ENCODE measurements around the gene SIDT1.
"Not testable (repeated sequence)": the region's sequence is repeated elsewhere in the genome, so short reads cannot be mapped to it uniquely, and the experiment has no call there.

Gene SIDT1

DNA sequence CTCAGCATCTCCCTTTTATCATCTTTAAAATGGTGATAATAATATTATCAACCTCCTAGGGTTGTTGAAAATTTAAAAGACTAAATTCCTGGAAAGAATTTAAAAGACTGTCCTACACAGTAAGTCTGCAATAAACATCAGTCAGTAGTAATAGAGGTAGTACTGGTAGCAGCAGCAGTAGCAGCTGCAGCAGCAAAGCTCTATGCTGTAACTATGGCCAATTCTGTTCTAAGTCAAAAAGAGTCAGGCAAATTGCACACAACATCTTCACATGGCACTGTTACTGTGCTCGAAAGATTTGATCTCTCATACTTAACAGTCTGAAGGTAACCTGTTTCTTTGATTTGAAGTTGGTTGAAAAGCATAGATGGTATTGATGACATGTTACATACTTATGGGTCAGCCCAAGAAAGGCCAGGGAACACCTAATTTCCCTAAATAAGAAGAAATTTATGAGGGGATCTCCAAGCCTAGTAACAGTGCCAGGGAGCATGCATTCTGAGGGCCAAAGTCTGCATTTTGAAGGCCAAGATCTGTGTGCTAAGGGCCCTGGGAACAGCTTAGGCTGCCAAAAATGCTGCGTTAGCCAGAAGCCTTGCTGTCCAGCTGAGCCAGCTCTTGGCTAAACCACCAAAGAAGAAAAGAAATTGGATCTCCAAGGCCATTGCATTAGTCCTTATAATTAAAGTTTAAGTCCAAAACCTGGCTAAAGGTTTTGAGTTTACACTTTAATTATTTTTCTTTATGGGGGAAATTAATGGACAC is 68.2 kb downstream of the SIDT1 start:
- peak; percentile 61 for DNase-seq

DNA sequence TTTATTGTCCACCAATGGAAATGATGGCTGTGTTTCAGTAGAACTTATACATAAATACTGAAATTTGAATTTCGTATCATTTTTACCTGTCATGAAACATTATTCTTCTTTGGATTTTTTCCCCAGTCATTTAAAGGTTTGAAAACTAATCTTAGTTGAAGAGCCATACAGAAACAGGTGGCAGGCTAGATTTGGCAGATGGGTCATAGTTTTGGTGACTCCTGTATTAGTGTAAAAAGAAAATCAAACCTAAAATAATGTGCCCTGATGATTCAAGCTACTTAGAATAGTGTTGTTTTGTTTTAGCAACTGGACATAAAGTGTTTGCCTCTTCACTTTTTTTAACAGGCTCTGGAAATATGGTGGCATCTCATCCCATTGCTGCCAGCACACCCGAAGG is 68.9 kb downstream of the SIDT1 start:
- DNase-seq: no peak

GRCh38 chr3:113602256-113602655 is 69.9 kb downstream of the SIDT1 start:
- DNase-seq: no peak

GRCh38 chr3:113602836-113603235 is 70.5 kb downstream of the SIDT1 start:
- DNase-seq: no peak

- no peak for DNase-seq
Measured at GRCh38 chr3:113606539-113607218, 74.3 kb downstream of the SIDT1 start.

- no peak for DNase-seq
Measured at GRCh38 chr3:113607219-113607596, 74.9 kb downstream of the SIDT1 start.

DNA sequence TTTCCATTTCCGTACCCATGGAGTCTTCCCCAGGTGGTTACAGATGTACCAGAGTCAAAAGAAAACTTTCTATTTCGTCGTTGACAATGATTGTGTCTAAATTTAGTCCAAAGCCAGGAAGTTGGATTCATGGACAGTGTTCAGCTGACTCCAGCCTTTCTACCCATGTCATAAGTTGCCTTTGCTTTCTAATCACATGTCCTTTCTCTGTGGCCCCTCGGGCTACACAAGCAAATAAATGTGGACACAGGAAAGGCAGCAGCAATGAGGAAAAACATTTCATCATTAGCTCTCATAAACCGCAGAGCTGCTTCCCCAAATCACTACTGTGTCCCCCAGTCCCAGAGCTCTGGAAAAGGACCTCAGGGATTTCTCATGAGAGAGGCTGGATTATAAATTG is 82.0 kb downstream of the SIDT1 start:
- DNase-seq: no peak

GRCh38 chr3:113615976-113616375 is 83.6 kb downstream of the SIDT1 start:
- DNase-seq: no peak

DNA sequence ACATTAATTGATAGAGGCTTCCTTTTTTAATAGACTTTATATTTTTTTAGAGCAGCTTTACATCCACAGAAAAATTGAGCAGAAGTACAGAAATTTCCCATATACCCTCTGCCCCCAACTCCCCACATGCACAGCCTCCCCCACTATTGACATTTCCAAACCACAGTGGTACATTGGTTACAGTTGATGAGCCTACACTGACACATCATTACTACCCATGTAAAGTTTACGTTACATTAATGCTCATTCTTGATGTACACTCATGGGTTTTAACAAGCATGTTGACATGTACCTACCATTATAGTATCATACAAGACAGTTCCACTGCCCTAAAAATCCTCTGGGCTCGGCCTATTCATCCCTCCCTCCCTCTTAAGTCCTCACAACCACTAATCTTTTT is 85.4 kb downstream of the SIDT1 start:
- no peak for DNase-seq

DNA sequence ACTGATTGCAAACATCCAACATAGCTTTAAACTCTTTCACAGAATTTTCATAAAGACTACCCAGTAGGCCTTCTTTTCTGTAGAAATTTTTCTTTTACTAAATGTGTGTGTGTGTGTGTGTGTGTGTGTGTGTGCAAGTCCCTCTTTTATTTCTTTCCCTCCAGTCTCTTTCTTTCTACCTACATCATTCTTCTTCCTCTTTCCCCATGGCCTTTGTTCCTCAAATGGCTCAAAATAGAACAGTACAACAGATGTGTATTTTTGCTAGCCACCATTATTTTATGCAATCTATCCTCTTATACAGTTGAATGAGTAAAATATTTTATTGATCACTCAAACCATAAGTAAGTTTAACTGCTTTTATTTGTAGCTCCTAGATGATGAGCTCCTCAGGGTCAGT is 87.7 kb downstream of the SIDT1 start:
- no peak for DNase-seq

DNA sequence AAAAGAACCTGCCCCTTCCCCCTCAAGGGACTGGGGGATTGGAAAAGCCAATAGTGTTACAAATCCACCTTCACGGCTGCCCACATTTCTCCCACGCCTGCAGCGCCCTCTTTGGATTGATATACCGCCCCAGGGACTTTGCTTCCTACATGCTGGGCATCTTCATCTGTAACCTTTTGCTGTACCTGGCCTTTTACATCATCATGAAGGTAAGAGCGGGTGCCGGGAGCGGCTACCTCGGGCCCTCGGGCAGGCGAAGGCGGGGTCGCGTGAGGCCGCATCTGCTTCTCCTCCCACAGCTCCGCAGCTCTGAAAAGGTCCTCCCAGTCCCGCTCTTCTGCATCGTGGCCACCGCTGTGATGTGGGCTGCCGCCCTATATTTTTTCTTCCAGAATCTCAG is 91.0 kb downstream of the SIDT1 start:
- DNase-seq: no peak

- DNase-seq: no peak
Measured at GRCh38 chr3:113623811-113624210, 91.5 kb downstream of the SIDT1 start.

DNA sequence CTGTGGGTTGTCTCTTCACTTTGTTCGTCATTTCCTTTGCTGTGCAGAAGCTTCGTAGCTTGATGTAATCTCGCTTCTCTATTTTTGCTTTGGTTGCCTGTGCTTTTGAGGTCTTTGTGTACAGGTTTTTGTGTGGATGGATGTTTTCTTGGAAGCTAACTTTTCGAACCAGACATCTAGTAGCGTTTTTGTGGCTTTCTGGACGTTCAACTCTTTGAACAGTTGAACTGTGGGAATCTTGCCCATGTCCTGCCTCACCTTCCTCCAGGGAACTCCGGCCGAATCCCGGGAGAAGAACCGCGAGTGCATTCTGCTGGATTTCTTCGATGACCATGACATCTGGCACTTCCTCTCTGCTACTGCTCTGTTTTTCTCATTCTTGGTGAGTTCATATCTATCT is 93.5 kb downstream of the SIDT1 start:
- no peak for DNase-seq

GRCh38 chr3:113626503-113627371 is 94.4 kb downstream of the SIDT1 start:
- DNase-seq: peak; percentile 57

- no peak for DNase-seq
Measured at GRCh38 chr3:113628316-113628715, 96.0 kb downstream of the SIDT1 start.

DNA sequence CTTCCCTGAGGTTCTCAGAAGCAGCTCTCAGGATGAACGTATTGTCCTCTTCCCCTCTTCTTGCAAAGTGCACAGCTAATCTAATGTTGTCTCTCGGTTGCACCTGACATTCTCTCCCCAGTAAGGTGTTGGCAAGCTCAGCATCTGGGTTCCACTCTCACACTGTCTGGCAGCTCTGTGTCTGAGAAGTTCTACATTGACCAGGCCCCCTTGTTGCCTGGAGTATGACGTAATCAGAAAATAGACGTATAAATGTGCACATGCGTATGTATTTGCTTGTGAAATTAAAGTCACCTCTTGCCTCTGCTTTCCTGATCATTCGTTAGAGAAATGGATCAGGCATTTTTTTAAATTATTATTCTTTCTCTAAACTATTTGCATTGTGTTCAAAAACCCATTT is 96.4 kb downstream of the SIDT1 start:
- no peak for DNase-seq

DNA sequence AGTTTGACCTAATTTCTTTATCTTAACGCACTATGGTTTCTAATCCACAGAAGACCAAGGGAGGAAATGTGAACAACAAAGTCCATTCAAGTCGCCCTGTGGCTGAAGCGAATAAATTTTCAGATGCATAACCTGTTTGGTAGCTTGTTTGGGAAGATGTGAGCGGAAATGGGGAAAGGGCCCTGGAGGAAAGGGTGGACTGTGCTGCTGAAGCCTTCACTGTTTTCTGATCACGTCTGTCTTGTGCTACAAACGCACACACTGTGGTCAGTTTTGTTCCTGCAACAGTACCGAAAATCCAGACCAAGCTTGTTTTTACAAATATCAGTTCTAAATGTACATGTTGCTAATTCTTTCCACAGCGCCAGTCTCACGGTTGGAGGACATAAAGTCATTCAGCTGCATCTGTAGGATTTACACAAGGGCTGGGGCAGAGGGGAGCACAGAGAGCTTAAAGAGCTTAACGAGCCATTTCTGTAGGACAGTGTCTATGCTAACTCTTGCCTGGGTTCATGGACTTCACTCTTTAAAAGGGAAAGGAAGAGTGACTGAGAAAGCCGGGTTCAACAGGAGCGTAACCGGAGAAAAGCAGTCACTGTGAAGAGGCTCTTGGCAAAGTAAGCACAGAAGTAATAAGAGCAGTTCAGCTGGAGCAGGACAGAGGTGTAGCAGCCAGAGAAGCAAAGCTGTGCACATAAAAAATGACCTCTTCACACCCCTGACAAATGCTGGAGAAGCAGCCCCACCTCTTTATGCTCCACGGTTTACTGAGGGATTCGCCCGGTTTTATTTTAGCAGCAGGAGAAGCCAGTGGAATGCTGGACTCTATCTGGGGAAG is 97.4 kb downstream of the SIDT1 start:
- DNase-seq: peak; percentile 87

DNA sequence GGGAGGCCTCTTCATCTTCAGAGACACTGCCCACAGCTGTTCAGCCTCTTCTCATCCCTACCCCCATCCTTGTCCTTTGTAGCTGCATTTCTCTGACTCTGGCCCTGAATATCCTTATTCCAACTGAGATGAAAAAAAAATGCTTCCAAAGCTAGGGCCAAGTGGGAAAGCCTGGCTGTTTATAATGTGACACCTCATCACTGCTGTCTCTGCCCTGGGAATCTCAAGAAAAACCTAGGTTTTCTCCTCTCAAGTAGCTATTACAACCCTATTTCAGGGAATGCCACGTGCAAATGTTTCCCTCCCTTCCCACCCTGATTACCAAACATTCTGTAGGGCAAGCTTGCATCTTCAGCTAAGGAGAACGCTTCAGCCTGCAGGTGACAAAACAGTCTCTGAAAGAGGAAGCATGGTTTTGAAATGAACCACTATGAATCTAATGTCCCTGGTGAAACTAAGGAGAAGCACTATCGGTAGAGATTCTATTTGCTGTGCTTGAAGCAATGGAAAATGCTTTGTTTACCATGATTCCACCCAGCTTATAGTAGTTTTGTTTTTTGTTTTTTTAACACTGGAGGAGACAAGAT is 98.7 kb downstream of the SIDT1 start:
- no peak for DNase-seq

DNA sequence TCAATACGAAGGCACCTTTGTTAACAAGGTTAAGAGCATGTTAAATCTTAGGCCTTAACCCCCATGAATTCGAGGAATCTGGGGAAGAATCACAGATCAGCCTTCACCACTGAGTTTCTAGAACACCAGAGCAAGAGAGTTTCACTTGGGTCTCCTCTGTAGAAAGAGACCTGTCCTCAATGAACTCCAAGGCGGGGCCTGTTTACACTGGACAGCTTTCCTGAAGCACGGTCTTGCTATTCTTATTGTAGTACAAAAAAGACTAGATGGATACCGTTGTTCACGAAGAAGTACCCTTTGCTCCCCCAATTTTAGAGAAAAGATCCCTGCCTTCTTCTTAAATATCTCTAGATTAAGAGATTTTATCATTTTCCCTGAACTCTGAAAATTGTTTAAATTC is 99.2 kb downstream of the SIDT1 start:
- DNase-seq: no peak

GRCh38 chr3:113634782-113635474 is 102.6 kb downstream of the SIDT1 start:
- no peak for DNase-seq

DNA sequence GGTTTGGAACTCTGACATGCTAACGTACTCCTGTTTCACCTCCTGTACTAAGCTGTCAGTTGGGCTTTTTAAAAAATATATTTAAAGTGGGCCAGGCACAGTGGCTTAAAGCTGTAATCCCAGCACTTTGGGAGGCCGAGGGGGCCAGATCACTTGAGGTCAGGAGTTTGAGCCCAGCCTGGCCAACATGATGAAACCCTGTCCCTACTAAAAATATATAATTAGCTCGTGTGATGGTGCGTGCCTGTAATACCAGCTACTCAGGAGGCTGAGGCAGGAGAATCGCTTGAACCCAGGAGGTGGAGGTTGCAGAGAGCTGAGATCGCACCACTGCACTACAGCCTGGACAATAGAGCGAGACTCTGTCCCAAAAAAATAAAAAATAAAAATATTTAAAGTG is 103.7 kb downstream of the SIDT1 start:
- DNase-seq: not testable (repeated sequence)

- DNase-seq: no peak
Measured at GRCh38 chr3:113637756-113638155, 105.4 kb downstream of the SIDT1 start.
